ENCODE data around the gene SGF29. TPM values are rescaled to one million over a fixed set of nuclear protein-coding genes. Genes with fewer than 3 reads are reported as not detected.

The SGF29 gene
- total and polyA plus RNA-seq, 2 of the 8 experiments (the other 6 are each of a cell fraction or from before 2014, with no cell fraction given) = 3.1 to 22.7 TPM

- no peak for DNase-seq (ENCODE audit: low read depth in 1 of 2, low spot score in 2 of 2)
- Histone ChIP-seq H3K9me3 (ENCODE audit: insufficient read depth in 2 of 2, low read depth in 1 of 2, low read length in 1 of 2) (no peaks in the 10 kb centered on the region), H2BK5ac (ENCODE audit: low read depth, low read length) (no peak overlapping the region), H2BK15ac (ENCODE audit: low read length) (no peak overlapping the region), H3K56ac (replicated peaks; ENCODE audit: insufficient read length, low read depth, low read length) (no peak overlapping the region), H4K5ac (ENCODE audit: insufficient read length, low read depth, low read length) (no peak overlapping the region), H3K23me2 (ENCODE audit: low read depth, low read length) (no peaks in the 10 kb centered on the region), H4K91ac (replicated peaks; ENCODE audit: insufficient read length, low read length) (no peak overlapping the region), H2BK20ac (ENCODE audit: low read length) (no peak overlapping the region), H3K9ac (replicated peaks in 1 of 4; ENCODE audit: extremely low read depth in 1 of 4, low read depth in 3 of 4, low read length in 3 of 4) (no peak overlapping the region), H3K18ac (ENCODE audit: extremely low read depth, low read length) (no peak overlapping the region), H3K4me3 (ENCODE audit: extremely low read depth in 1 of 4, insufficient read depth in 2 of 4, low read depth in 3 of 4, low read length in 4 of 4) (no peak overlapping the region), H2AFZ (ENCODE audit: low read length) (no peak overlapping the region), H3K27ac (ENCODE audit: low read depth, low read length) (no peak overlapping the region), H2BK120ac (replicated peaks; ENCODE audit: low read depth, low read length) (no peak overlapping the region), H3K14ac (ENCODE audit: insufficient read length) (no peak overlapping the region), H3K4me2 (ENCODE audit: insufficient read depth in 1 of 2, low read depth in 2 of 2, low read length in 2 of 2) (no peak overlapping the region), H2AK5ac (ENCODE audit: low read depth, low read length) (no peak overlapping the region), H3K36me3 (ENCODE audit: control insufficient read depth in 2 of 4, insufficient read depth in 4 of 4, low read length in 3 of 4) (no peaks in the 10 kb centered on the region), H3K4ac (replicated peaks; ENCODE audit: insufficient read length, low read depth, low read length) (no peak overlapping the region), H3K23ac (ENCODE audit: insufficient read length) (no peak overlapping the region), H3K4me1 (replicated peaks in 1 of 4; ENCODE audit: control insufficient read depth in 3 of 4, insufficient read depth in 4 of 4, low read length in 3 of 4) (peaks cover 0 to 4% (median 1%) of the 10 kb centered on the region in 4 experiments; a peak in 2 of 7 replicates), H4K8ac (ENCODE audit: extremely low read depth, insufficient read depth, low read length) (no peak overlapping the region), H3K27me3 (replicated peaks in 1 of 4; ENCODE audit: control insufficient read depth in 3 of 4, extremely low read depth in 1 of 4, insufficient read depth in 3 of 4, low read length in 3 of 4) (no peaks in the 10 kb centered on the region), H4K20me1 (replicated peaks in 1 of 2; ENCODE audit: control insufficient read depth in 1 of 2, insufficient read depth in 2 of 2, low read length in 2 of 2) (no peaks in the 10 kb centered on the region), H2BK12ac (ENCODE audit: low read depth, low read length) (no peak overlapping the region), H3K79me1 (ENCODE audit: low read depth, low read length) (no peaks in the 10 kb centered on the region), H3K79me2 (ENCODE audit: control insufficient read depth in 1 of 2, insufficient read depth in 2 of 2, low read length in 2 of 2) (no peaks in the 10 kb centered on the region)
- WGBS, 2 experiments (ENCODE audit: extremely low coverage in 1 of 2, insufficient coverage in 1 of 2, insufficient read length in 1 of 2, insufficient replicate concordance in 2 of 2, low coverage in 1 of 2, low lambda C conversion rate in 2 of 2, missing lambda C conversion rate in 1 of 2) = 85% methylated on average over 13 of the region's 13 CpGs; no CpG with 5 or more reads in 1 of the 2 experiments
- POLR2A ChIA-PET (ENCODE audit: partially characterized antibody) = interaction anchor here (1.6 kb wide), 1 partner anchor 16 kb away, joined by 5 read pairs; the partner anchor contains the start of gene SGF29
- TF ChIP-seq POU5F1 (IDR thresholded peaks at IDR 0.05; ENCODE audit: low read depth, low read length) = no peak
- TF ChIP-seq MAFK (IDR thresholded peaks at IDR 0.05; ENCODE audit: low read depth, low read length) = no peak
- TF ChIP-seq SP2 (IDR thresholded peaks at IDR 0.05; ENCODE audit: low read length) = no peak
- TF ChIP-seq SIRT6 (IDR thresholded peaks at IDR 0.05; ENCODE audit: low read length) = no peak
- no peak for TF ChIP-seq BRCA1 (IDR thresholded peaks at IDR 0.05; ENCODE audit: low read depth, low read length)
- no peak for TF ChIP-seq SUZ12 (IDR thresholded peaks at IDR 0.05; ENCODE audit: low read length)
- no peak for FAIRE-seq
- CTCF ChIA-PET (ENCODE audit: partially characterized antibody) = interaction anchor here (0.9 kb wide), 1 partner anchor 78 kb away, joined by 3 read pairs; no protein-coding TSS in a partner anchor
These were observed 15.6 kb upstream of the SGF29 start for GRCh38 chr16:28537964-28538732.

Data from H1 (cell line).